HG03575 (cell line): ENCODE measurements around the gene ROBO2.

Experiments used
- ATAC-seq: cut with Tn5 transposase; IDR thresholded peaks from one replicate; pipeline ENCODE4 v1.9.1; 2021; ENCODE audit not compliant: unreplicated experiment, insufficient number of reproducible peaks, low FRiP score; ENCODE audit errors: extremely low read depth

Gene ROBO2

DNA sequence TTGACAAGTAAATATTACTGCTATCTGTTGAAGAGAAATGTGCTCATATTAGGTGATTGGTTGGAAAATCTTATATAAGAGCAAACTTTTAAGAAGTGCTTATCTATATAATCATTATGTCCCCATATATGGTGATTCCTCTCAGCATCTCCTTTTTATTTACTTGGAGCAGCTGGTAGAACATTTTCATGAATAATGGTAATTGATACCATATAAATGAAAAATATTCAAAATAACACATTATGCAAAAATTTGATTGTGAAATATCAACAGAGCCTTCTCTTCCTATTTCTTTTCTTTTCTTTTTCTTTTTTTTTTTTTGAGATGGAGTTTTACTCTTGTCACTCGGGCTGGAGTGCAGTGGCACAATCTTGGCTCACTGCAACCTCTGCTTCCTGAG lies 56.2 kb downstream of the ROBO2 start:
- no peak for ATAC-seq

DNA sequence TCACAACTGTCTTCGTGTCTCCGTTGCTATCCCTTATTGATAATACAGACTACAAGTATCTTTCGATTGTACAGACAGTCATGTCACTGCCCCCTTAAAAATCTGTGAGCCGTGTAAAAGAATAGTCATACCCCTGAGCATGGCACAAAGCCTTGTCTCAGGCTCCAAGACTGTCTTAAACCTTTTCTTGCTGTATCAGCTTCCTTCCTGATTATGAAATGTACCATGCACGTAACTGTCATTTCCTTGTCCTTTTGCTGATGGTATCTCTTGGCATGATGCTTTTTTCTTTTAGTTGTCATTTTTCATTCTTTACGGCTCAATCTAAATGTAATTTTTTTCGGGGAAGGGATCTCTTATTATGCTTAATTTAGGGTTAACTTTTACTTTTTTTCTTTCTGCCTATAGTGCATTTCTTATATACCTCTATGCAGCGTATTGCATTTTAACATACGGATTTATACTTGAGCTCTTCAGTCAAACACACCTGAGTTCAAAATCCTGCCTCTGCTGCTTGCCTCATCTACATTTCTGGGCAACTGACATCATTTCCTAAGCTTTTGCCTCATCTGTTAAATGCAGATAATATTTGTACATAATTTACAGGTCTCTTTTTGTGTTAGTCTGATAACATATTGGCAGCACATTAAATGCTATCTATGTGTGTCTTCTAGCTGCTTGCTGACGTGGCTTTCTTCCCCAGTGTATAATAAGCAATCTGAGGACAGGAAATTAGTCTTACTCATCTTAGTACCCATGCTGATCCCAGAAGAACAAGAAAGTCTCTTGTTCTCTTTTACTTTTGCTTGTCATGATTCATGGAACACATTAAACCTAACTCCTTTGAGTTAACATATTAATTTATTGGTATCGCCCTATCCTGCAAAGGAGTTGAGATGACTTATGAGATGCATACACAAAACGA lies 57.3 kb downstream of the ROBO2 start:
- no peak for ATAC-seq

DNA sequence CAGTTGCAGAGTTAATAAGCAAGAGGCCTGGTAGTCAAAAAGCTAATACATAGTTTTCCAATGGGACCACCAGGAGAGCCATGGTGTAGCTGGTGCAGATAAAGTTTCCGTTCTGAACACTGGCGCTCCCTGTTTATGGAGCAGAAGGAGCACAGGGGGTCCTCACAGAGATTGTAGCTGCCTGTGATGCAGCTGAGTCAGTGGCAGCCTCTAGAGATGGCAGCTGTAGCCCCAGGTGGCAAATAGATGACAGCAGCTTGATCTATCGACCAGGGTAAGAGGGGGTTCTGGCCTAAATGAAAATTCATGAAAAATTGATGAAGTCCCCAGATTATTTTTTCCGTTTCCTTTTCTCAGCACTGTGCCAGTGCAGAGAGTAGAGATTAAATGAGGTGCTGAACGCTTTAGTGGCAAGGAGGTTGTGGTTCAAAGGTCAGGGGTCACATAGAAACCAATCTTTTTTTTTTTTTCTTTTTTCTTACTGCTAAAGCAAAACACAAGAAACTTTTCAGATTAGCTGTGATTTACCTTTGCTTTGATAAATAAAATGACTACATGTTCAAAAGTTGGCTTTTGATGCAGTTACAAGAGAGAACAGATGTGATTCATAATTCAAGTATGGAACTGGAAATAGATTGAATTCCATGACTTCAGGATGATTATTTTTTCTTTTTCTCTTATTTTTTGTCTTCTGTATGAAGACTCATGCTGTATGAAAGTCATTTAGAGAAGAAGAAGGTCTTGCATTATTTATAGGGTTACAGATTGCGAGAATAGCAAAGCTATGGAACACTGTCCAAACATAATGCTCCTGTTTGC lies 63.3 kb downstream of the ROBO2 start:
- no peak for ATAC-seq

DNA sequence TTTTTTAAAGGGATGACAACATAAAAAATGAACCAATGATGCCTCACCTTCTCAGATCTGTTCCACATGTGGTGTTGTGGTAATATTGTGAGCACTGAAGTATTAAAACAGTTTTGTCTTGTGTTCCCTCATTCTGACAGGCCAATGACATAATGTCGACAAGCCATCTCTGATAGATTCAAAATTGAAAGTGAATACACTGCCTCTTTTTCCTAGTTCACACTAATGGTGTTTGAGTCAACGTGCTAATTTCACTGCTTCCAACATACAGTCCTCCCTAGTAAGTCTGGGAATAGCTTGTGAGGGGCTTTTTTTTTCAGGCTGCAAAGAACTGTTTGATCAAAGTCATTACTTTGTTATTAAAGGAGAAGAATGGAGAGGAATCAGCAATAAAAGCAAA lies 82.8 kb downstream of the ROBO2 start:
- ATAC-seq: no peak

DNA sequence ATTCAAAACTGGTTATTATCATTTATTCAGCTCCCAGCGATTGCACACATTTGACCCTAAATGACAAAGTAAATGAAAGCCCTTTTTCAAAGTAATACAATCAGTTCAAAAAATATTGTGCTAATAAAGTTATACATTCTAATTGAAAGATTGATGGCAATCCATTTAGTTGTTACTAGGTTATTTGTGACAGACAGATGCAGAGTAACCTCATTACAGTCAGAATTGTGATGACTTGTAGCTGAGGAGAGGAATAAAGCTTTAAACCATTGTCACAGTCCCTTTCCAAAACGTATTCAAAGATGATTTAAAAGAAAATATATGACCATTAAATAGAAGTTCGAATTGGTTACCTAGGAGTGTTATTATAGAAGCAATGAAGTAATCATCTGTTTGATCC lies 86.1 kb downstream of the ROBO2 start:
- ATAC-seq: no peak

DNA sequence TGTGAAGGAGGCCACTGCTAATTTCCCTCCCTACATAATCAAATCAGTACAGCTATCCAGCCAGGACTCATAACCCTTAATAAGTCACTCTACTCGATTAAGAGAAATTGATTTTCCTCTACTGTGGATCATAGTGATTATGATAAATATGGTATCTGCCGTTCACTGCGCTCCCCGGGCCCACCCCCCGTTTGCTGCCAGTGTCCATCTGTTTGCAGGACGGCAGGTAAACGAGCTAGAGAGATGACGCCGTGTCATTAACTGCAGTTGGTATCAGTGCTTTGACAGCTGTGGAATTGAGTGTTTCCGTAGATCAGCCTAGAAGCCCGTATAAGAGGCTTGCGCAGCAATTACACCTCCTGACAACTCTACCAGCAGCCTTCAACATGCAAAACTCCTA lies 94.9 kb downstream of the ROBO2 start:
- no peak for ATAC-seq

DNA sequence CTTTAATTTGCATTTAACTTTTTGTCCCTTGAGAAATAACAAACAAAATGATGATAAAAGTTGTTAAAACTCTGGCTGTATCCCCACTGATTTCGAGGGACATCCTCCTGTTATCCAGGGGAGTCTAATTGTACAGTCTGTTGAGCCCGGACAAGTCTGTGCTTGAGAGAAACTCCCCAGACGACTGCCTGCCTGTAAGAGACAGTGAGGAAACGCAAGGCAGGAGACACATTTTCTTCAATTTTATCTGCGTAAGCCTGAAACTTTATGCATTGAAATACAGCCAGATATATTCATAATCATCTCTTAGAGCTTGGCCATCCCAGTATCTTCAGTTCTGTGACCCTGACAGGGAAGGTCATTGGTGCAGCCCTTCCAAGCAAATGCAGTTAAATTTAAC lies 97.7 kb downstream of the ROBO2 start:
- no peak for ATAC-seq

DNA sequence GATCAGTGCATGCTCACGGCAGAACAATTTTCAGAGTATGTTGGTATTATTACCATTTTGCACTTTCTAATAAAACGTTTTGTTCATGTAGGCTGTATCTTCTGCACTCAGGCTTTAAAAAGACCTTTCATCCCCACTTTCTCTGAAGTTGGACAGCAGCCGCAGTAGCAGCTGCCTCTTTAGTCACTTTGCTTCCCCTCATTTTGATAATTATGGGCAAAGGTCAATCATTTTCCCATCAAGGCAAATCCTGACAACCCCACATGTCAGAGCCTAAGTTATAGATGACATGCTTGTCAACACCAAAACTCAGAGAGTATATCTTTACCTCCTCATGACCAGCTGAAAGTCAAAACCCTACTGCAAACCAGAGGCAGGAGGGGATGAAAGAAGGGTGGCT lies 99.7 kb downstream of the ROBO2 start:
- ATAC-seq: no peak

DNA sequence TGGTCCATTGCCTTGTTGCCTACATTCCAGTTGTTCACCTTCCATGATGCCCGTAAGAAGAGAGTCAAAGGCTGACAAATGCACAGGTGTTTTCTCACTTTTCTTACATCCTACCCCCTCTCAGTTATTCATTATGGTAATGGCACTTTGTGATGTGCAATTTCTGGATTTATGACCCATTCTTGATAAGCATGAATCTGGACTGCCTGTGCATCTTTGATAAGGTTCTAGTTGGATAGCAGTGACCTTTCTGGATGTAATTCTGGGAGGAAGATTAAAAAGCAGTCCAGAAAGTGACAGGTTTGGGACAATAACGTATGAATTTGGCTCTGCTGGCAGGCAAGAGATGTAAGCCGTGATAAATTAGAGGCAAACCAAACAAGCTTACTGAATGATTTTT lies 101.5 kb downstream of the ROBO2 start:
- no peak for ATAC-seq

DNA sequence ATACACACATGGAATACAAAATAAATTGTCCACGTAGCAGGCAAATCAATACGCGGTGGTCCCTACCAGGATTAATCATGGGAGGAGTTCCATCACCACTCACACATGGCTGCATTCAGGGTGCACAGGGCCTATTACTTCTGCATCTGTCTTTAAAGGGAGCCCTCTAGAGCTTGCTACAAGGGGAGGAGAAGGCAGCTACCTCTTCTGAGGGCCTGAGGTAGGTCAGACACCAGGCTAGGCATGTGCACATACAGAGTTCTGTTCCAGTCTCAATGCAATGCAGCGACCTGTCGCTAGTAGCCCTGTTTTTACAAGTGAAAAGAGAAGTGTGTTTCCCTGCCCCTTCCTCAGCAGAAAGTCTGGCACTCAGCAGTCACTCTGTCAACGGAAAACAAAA lies 102.7 kb downstream of the ROBO2 start:
- ATAC-seq: no peak

DNA sequence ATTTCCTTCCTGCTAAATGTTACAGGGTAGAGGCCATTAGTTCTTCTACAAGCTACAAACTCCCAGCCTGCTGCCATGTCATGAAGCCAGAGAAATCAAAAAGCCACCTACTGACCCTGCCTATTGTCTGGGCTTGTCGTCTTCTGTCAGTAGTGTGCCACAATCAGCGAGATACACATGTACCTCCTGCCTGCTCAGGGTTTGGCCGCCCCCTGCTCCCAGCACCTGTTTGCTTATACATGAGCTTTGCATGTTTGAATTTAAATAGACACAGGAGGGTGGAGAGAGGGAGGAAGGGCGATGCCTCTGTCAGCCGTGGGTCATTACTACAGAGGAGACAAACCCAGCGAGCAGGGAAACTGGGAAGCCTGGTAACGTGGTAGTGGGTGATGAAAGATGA lies 106.1 kb downstream of the ROBO2 start:
- no peak for ATAC-seq

DNA sequence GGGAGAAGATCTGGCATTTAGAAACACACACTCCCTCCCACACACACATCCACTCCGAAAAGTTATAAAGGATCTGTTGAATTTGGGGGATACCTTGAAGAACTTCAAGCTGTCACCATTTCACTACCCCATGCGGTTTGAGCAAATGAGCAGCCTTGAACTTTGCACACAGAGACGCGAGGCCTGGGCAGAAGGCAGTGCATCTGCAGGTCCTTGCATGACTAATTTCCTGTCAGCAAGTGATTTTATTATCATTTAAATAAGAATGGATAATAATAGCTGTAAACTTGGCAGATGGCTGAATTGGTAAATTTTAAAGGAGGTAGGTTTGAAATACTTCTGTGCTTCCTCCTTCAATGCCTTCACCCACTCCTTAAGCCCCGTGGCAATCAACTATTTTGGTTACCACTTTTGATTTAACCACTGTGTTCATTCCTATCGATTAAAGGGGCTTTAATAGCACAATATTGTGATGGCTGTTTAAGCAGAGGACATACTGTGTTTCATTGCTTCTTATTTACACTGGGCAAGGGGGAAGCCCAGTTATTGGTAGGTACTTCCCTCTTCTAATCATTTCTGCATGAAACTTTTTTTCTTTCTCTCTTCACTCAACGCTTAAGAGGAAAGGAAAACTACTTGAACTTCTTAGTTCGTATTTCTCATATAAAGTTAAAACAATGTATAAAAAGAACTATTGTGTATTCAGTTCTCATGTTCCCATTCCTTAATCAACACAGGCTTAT lies 108.1 kb downstream of the ROBO2 start:
- ATAC-seq: no peak

DNA sequence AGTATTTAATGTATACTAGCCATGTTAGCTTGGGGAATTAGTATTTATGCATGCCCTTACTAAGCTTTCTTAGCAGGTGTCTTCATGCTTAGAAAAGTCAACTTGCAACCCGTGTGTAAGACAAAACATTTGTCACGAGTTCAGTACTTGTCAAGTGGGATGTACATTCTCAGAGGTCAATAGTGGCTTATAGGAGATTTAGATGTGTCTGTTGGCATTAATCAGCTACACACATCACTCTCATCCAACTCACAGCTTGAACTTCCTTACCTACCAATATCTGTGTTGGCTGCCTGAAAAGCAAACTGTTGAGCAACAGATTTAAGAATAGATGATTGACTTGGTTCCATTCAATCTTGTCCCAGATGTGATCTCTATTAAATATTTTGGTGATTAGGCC lies 109.5 kb downstream of the ROBO2 start:
- no peak for ATAC-seq

DNA sequence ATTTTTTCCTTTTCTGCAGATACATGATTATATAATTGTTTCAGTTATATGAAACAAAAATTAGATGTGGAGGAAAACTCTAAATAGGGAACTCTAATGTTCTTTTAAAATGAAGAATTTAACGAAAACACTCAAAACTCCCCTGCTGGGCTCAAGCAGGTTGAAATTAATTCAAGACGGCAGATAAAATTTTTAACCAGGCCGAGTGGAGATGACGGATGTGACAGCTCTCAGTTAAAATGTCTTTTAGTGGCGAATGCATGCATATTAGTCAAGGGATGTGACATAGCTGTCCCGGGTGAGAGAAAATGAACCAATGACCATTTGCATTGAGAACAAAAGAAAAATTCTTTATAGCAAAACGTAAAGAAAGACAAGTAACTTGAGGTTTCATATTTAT lies 110.1 kb downstream of the ROBO2 start:
- no peak for ATAC-seq

DNA sequence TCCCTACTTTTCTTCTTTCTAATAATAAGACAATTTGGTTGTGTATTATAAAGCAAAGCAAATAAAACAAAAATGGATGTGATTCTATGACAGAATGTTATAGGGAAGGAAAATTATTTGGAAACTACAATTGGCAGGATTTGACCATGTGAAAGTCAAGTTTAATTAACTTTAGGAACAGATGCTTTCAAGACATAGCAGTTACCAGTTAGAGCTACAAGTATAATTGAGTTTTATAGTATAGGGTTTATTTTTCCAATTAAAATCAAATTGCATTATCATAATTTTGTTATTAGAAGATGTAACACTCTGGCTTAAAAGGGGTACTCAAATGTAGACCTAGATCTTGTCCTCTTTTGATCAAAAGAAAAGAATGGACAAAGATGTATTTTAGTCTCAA lies 110.9 kb downstream of the ROBO2 start:
- ATAC-seq: no peak

DNA sequence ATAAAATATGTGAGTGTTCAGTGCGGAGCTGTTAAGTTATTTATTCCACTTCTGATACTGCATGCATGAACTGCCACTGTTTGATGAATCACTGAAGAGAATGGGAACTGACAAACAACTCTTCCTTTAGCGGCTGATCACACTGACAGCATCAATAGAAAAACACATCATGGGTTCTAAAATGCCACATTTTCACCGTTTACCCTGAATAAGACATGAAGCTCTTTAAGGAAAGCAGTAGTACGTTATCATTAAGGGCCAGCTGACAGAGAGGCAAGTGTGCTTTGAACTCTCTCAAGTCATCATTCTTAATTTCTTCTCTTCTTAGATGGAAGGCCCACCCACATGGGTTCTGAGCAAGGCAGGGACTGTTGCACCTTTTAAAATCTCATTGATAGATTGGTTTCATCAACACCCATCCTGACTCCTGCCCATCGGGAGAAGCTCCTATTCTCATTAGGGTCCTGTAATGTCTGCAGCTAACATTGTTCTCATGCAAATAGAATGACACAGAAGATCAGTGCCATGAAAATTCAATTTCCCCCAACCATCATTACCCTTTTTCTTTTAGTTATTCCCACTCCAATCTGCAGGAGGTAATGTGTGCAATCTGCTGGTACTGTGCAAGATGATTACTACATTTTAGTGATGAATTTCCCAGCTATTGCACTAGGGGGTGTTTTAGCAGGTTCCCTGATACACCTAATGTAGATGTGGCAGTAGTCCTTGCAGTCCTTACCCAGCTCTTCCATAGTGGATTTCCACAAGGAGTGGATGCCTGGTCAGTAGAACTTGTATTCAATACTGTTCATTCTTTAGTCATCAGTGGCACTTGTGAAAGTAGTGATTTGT lies 119.1 kb downstream of the ROBO2 start:
- no peak for ATAC-seq

DNA sequence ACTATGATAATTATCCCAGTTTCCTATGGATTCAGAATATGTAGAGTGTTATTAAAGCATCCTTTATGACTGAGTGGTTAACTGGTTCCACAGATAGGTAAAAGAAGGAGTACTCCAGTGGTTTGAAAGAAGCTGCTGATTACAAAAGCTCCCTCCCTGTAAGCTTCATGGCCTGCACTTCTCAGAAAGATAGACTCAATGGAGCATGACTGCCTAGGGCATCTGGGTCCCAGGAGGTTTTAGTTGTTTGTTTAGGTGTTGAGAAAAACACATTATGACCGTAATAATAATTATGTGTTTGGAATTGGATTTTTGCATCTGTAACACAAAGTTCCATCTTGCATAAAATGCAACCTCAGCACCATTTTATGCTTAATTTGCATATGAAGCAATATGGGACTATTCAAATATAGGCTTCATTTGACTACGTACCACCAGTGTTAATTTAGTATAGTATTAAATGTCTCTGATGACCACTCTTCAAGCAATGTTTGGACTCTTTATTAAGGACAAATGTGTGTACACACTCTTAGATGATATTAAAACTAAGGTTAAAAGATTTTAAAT lies 121.1 kb downstream of the ROBO2 start:
- no peak for ATAC-seq

DNA sequence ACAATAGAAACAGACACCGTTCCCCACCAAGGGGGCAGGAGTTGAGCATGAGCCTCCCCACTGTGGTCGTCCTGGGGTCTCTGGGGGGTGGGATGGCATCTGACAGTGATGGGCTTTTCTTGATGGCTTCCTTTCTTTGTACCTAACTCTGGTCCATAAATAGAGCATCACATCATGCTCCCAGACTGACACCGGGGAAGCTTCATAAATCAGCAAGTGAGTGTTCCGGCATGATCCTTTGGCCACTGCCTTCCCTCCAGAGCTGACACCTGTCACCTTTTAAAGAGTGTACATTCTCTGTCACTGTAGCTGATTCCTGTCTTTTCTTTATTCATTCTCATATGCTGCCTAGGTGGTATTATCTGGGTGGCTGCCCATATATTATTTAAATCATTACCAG lies 129.9 kb downstream of the ROBO2 start:
- ATAC-seq: no peak
